H9 (cell line): Measurements from ENCODE around the gene TRPM5. TPM values are rescaled to one million over a fixed set of nuclear protein-coding genes. Genes with fewer than 3 reads are reported as not detected.

Source experiments
- DNase-seq: peaks from one replicate; pipeline ENCODE4 v3.0.0-alpha.2; 2017
- H2AFZ ChIP-seq: one replicate; pipeline ENCODE4 v1.6.1; 2013; ENCODE audit warnings: mild to moderate bottlenecking, low read length, control low read depth, moderate library complexity
- H2AK5ac ChIP-seq: 2 replicates; pipeline ENCODE4 v1.6.1; 2013; ENCODE audit warnings: low read length, control low read depth, mixed read lengths; ENCODE audit not compliant: insufficient read length
- H2BK120ac ChIP-seq: one replicate; pipeline ENCODE4 v1.6.1; 2013; ENCODE audit warnings: low read depth, mild to moderate bottlenecking, low read length, control low read depth, inconsistent platforms; ENCODE audit not compliant: poor library complexity, severe bottlenecking
- H2BK12ac ChIP-seq: 2 replicates; pipeline ENCODE4 v1.6.1; 2013; ENCODE audit warnings: low read length, control low read depth, mixed read lengths, low read depth; ENCODE audit not compliant: insufficient read length
- H2BK15ac ChIP-seq: 2 replicates; pipeline ENCODE4 v1.6.1; 2013; ENCODE audit warnings: low read depth, low read length, control low read depth
- H2BK20ac ChIP-seq: one replicate; pipeline ENCODE4 v1.6.1; 2013; ENCODE audit warnings: low read depth, mild to moderate bottlenecking, low read length, control low read depth, inconsistent platforms; ENCODE audit not compliant: poor library complexity, severe bottlenecking
- H2BK5ac ChIP-seq: 2 replicates; pipeline ENCODE4 v1.6.1; 2013; ENCODE audit warnings: low read length, control low read depth, mixed read lengths; ENCODE audit not compliant: insufficient read length
- H3K14ac ChIP-seq: 2 replicates; pipeline ENCODE4 v1.6.1; 2013; ENCODE audit warnings: low read length, control low read depth; ENCODE audit not compliant: insufficient read depth
- H3K18ac ChIP-seq: 2 replicates; pipeline ENCODE4 v1.6.1; 2013; ENCODE audit warnings: low read depth, mild to moderate bottlenecking, mixed read lengths, low read length, control low read depth; ENCODE audit not compliant: insufficient read length
- H3K23ac ChIP-seq: 2 replicates; pipeline ENCODE4 v1.6.1; 2013; ENCODE audit warnings: low read length, control low read depth, mixed read lengths, low read depth; ENCODE audit not compliant: insufficient read length
- H3K23me2 ChIP-seq: 2 replicates; pipeline ENCODE4 v1.6.1; 2013; ENCODE audit warnings: low read depth, mild to moderate bottlenecking, mixed read lengths, low read length, control low read depth; ENCODE audit not compliant: insufficient read length, poor library complexity, severe bottlenecking
- H3K27ac ChIP-seq: 2 replicates; pipeline ENCODE4 v1.5.1; 2013; ENCODE audit warnings: low read length, control low read depth, mixed read lengths, low read depth; ENCODE audit not compliant: insufficient read length
- H3K27me3 ChIP-seq: 2 replicates; pipeline ENCODE4 v1.6.1; 2013; ENCODE audit warnings: low read length, control low read depth, inconsistent platforms; ENCODE audit not compliant: insufficient read depth
- H3K4ac ChIP-seq: 2 replicates; pipeline ENCODE4 v1.6.1; 2013; ENCODE audit warnings: low read depth, mild to moderate bottlenecking, control low read depth, inconsistent platforms, low read length, moderate library complexity
- H3K4me1 ChIP-seq: 2 replicates; pipeline ENCODE4 v1.6.1; 2013; ENCODE audit warnings: low read length, control low read depth, inconsistent platforms; ENCODE audit not compliant: insufficient read depth
- H3K4me2 ChIP-seq: 2 replicates; pipeline ENCODE4 v1.6.1; 2013; ENCODE audit warnings: low read length, control low read depth, mixed read lengths; ENCODE audit not compliant: insufficient read length, insufficient read depth
- H3K56ac ChIP-seq: 2 replicates; pipeline ENCODE4 v1.6.1; 2013; ENCODE audit warnings: low read depth, mild to moderate bottlenecking, mixed read lengths, low read length, control low read depth; ENCODE audit not compliant: insufficient read length
- H3K79me1 ChIP-seq: 2 replicates; pipeline ENCODE4 v1.6.1; 2013; ENCODE audit warnings: low read depth, mild to moderate bottlenecking, moderate library complexity, low read length, control low read depth, inconsistent platforms; ENCODE audit not compliant: insufficient read depth, poor library complexity, severe bottlenecking
- H3K79me2 ChIP-seq: 2 replicates; pipeline ENCODE4 v1.6.1; 2013; ENCODE audit warnings: low read length, control low read depth, inconsistent platforms; ENCODE audit not compliant: insufficient read depth
- H3K9ac ChIP-seq: 2 replicates; pipeline ENCODE4 v1.6.1; 2013; ENCODE audit warnings: low read length, control low read depth, mixed read lengths; ENCODE audit not compliant: insufficient read length; ENCODE audit errors: extremely low read depth
- H3K9me3 ChIP-seq: one replicate; pipeline ENCODE4 v1.6.1; 2013; ENCODE audit warnings: low read depth, low read length, inconsistent platforms; ENCODE audit not compliant: control insufficient read depth
- H3T11ph ChIP-seq: one replicate; pipeline ENCODE4 v1.6.1; 2013; ENCODE audit warnings: mild to moderate bottlenecking, low read length, control low read depth, inconsistent platforms
- H4K20me1 ChIP-seq: one replicate; pipeline ENCODE4 v1.6.1; 2013; ENCODE audit not compliant: control insufficient read depth, insufficient read length, insufficient read depth
- H4K5ac ChIP-seq: 2 replicates; pipeline ENCODE4 v1.6.1; 2013; ENCODE audit warnings: low read depth, mild to moderate bottlenecking, mixed read lengths, low read length, control low read depth; ENCODE audit not compliant: insufficient read length
- H4K8ac ChIP-seq: replicated peaks from 2 replicates; pipeline ENCODE4 v1.6.1; 2013; ENCODE audit warnings: low read length, control low read depth, mixed read lengths, low read depth; ENCODE audit not compliant: insufficient read length
- H4K91ac ChIP-seq: 2 replicates; pipeline ENCODE4 v1.6.1; 2013; ENCODE audit warnings: low read depth, mild to moderate bottlenecking, moderate library complexity, mixed read lengths, low read length, control low read depth; ENCODE audit not compliant: insufficient read length
- H3K27ac Mint-ChIP-seq, 3 experiments: 2 replicates in 2 of 3; 3 replicates in 1 of 3; pipeline ENCODE4 v1.8.0; 2020 to 2021; ENCODE audit warnings: mixed read lengths in 3 of 3, mild to moderate bottlenecking in 1 of 3, moderate library complexity in 1 of 3
- H3K27me3 Mint-ChIP-seq: 2 replicates; pipeline ENCODE4 v1.8.0; 2021; ENCODE audit warnings: low read depth, mild to moderate bottlenecking, moderate library complexity, mixed read lengths
- H3K36me3 Mint-ChIP-seq, 3 experiments: 2 replicates in 2 of 3; 3 replicates in 1 of 3; pipeline ENCODE4 v1.8.0; 2020 to 2021; ENCODE audit warnings: low read depth in 3 of 3, mixed read lengths in 3 of 3; ENCODE audit not compliant: insufficient read depth in 1 of 3
- H3K4me1 Mint-ChIP-seq, 2 experiments: 2 replicates each; pipeline ENCODE4 v1.8.0; 2020; ENCODE audit warnings: mixed read lengths in 2 of 2
- H3K4me3 Mint-ChIP-seq, 2 experiments: 2 replicates in 1 of 2; 3 replicates in 1 of 2; pipeline ENCODE4 v1.8.0; 2020 to 2021; ENCODE audit warnings: mild to moderate bottlenecking in 2 of 2, mixed read lengths in 2 of 2, moderate library complexity in 1 of 2
- H3K9me3 Mint-ChIP-seq, 2 experiments: 2 replicates in 1 of 2; 3 replicates in 1 of 2; pipeline ENCODE4 v1.8.0; 2020; ENCODE audit warnings: mild to moderate bottlenecking in 2 of 2, mixed read lengths in 2 of 2, moderate library complexity in 1 of 2
- WGBS: extraction: QIAGEN DNeasy Blood & Tissue Kit; methylation state at CpG from one replicate; pipeline ENCODE4 v1.1.7; 2013; ENCODE audit warnings: missing lambda C conversion rate, low lambda C conversion rate, mixed read lengths; ENCODE audit not compliant: insufficient read length; ENCODE audit errors: extremely low coverage; 5-methylcytosine and 5-hydroxymethylcytosine counted together
- total RNA-seq: library from RNA; stranded (reverse); gene quantifications from 2 replicates; pipeline ENCODE4 v1.2.1, GENCODE V29; 2021
- TF ChIP-seq, protein P1 (sequence below): fragments of 200-600 bp; sonication (generic); conservative IDR thresholded peaks from 3 replicates; pipeline ENCODE4 v1.8.0; 2021; ENCODE audit warnings: antibody characterized with exemption, mild to moderate bottlenecking

Gene TRPM5
- total RNA-seq, 1 experiment from 2014 or later: 0.09 TPM

DNA sequence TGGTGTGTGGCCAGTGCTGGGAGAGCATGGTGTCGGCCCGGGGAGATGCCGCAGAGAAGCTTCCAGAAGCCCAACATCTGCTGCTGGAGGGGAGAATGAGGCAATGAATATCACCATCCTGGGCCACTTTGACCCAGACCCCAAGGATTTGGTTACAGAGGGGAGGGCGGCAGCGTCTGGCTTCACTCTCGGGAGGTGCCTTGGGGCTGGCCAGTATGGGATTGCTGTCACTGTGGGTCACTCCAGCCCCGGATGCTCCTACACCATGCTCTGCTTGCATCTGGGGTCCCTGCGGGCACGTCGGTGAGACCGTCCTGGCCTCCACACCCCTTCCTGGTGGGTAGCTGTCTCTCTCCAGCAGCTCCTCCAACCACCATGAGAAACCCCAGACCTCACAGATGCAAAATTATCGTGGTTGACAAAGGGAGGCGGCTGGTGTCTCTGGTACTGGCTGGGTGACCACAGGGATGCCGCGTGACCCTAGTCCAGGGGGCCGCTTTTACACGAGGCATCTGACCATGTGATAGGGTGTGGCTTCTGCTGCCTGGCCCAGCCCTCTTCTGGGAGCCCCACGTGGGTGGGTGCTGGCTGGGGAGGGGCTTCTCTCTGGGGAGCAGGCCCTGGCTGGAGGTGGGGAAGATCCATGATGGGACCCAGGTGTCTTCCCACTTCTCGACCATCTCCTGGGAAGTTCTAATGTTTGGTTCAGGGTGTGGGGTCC lies 6.2 kb upstream of the TRPM5 start:
- Mint-ChIP-seq H3K4me1 (peaks cover 0 to under 1% of the 10 kb centered on the region in 2 experiments; a peak in 1 of 4 replicates), H3K27me3 (peaks cover 100% of the 10 kb centered on the region), H3K27ac (no peak overlapping the region), H3K9me3 (peaks cover 0 to 4% of the 10 kb centered on the region in 2 experiments; a peak in 2 of 5 replicates), H3K4me3 (no peak overlapping the region), H3K36me3 (no peaks in the 10 kb centered on the region; a peak in 1 of 7 replicates)
- no peak overlapping the region for H3K18ac ChIP-seq
- no peak overlapping the region for H3K23ac ChIP-seq
- no peak overlapping the region for H3K4ac ChIP-seq
- H2AK5ac ChIP-seq: no peak overlapping the region
- TF ChIP-seq, protein P1, sequence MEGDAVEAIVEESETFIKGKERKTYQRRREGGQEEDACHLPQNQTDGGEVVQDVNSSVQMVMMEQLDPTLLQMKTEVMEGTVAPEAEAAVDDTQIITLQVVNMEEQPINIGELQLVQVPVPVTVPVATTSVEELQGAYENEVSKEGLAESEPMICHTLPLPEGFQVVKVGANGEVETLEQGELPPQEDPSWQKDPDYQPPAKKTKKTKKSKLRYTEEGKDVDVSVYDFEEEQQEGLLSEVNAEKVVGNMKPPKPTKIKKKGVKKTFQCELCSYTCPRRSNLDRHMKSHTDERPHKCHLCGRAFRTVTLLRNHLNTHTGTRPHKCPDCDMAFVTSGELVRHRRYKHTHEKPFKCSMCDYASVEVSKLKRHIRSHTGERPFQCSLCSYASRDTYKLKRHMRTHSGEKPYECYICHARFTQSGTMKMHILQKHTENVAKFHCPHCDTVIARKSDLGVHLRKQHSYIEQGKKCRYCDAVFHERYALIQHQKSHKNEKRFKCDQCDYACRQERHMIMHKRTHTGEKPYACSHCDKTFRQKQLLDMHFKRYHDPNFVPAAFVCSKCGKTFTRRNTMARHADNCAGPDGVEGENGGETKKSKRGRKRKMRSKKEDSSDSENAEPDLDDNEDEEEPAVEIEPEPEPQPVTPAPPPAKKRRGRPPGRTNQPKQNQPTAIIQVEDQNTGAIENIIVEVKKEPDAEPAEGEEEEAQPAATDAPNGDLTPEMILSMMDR: no peak
- H3K27ac ChIP-seq: no peak overlapping the region
- H2BK12ac ChIP-seq: no peak overlapping the region
- no peak overlapping the region for H3K4me2 ChIP-seq
- H4K5ac ChIP-seq: no peak overlapping the region
- H3K9ac ChIP-seq: no peak overlapping the region
- no peak overlapping the region for H4K8ac ChIP-seq
- peaks cover 3% of the 10 kb centered on the region for H3K23me2 ChIP-seq
- H2BK5ac ChIP-seq: no peak overlapping the region
- H3K79me2 ChIP-seq: no peaks in the 10 kb centered on the region
- H2BK15ac ChIP-seq: no peak overlapping the region
- H3T11ph ChIP-seq: no peak overlapping the region
- H3K14ac ChIP-seq: no peak overlapping the region
- no peaks in the 10 kb centered on the region for H3K79me1 ChIP-seq
- no peak overlapping the region for H4K91ac ChIP-seq
- no peak overlapping the region for H3K56ac ChIP-seq
- no peaks in the 10 kb centered on the region for H4K20me1 ChIP-seq
- no peaks in the 10 kb centered on the region for H3K4me1 ChIP-seq
- peaks cover 21% of the 10 kb centered on the region; the same call in 1 of the 2 replicates for H3K27me3 ChIP-seq
- no peak for DNase-seq
- no peaks in the 10 kb centered on the region for H3K9me3 ChIP-seq
- no peak overlapping the region for H2BK120ac ChIP-seq
- no CpG with 5 or more reads among the region's 19 CpGs for WGBS
- no peak overlapping the region for H2AFZ ChIP-seq
- H2BK20ac ChIP-seq: no peak overlapping the region
